ENCODE results near the gene DHX8.

GRCh38 chr17:43533699-43534098, 49.9 kb downstream of the DHX8 start:
- TF ChIP-seq POLR2A (IDR thresholded peaks at IDR 0.05; ENCODE audit: control extremely low read depth in 1 of 2, low read depth in 2 of 2, low read length in 2 of 2) (no peak), E2F6 (IDR thresholded peaks at IDR 0.05) (no peak), CHD1 (IDR thresholded peaks at IDR 0.05; ENCODE audit: low read depth, low read length) (no peak), MAFK (IDR thresholded peaks at IDR 0.05; ENCODE audit: low read depth, low read length) (no peak), CBX8 (IDR thresholded peaks at IDR 0.05; ENCODE audit: borderline replicate concordance, low read depth, low read length) (no peak), EZH2 (IDR thresholded peaks at IDR 0.05; ENCODE audit: low read depth, low read length, severe bottlenecking) (no peak), PHF8 (conservative IDR thresholded peaks at IDR 0.05; ENCODE audit: low read depth, low read length) (no peak), CEBPB (IDR thresholded peaks at IDR 0.05; ENCODE audit: low read depth, low read length) (no peak)

Measured in H1 (cell line).